ENCODE measurements around the gene PIK3CA.

- TF ChIP-seq CTCF (IDR thresholded peaks at IDR 0.05) = no peak
- no peak for TF ChIP-seq POLR2A (IDR thresholded peaks at IDR 0.05; ENCODE audit: low read depth)
- TF ChIP-seq POLR2AphosphoS5 (IDR thresholded peaks at IDR 0.05) = no peak
- TF ChIP-seq EP300 (IDR thresholded peaks at IDR 0.05) = no peak
These were observed 76.4 kb downstream of the PIK3CA start for GRCh38 chr3:179224584-179224983.
